ENCODE results near the gene NDUFAF8. TPM values are rescaled to one million over a fixed set of nuclear protein-coding genes. Genes with fewer than 3 reads are reported as not detected.

The NDUFAF8 gene
- total RNA-seq, 1 experiment from 2014 or later, result 54.1 TPM

DNA sequence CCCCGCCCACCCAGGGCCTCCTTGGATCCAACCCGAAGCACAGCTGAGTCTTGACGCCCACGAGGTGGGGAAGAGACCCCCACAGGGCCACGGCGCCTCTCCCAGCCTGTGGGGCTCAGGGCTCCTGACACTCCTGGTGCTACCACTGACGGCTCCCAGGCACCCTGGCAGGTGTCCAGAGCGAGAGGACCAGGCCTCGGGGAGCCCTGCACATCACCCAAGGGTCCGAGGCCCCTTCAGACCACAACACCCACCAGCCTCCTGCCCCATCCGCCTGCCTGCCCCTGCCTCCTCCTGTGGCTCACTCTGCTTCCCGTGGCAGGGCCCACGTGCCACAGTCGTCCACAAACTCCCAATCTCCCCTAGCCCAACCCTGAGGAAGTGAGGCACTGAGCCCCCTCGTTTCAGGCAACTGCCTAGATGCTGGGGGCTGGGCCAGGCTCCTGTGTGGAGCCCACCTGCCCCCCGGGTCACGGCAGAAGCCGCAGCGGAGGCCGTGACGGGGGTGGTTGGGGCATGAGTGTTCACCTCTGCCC lies 44.8 kb upstream of the NDUFAF8 start:
- Mint-ChIP-seq H3K9me3 (ENCODE audit: low read depth, unreplicated experiment) (no peaks in the 10 kb centered on the region), H3K27me3 (ENCODE audit: unreplicated experiment) (no peaks in the 10 kb centered on the region), H3K27ac (ENCODE audit: unreplicated experiment) (no peak overlapping the region), H3K4me3 (ENCODE audit: low read depth, unreplicated experiment) (no peak overlapping the region), H3K36me3 (ENCODE audit: insufficient read depth, unreplicated experiment) (peaks cover 4% of the 10 kb centered on the region), H3K4me1 (ENCODE audit: low read depth, unreplicated experiment) (no peaks in the 10 kb centered on the region)
- intact Hi-C loops (cut with micrococcal nuclease; ENCODE audit: unreplicated experiment), result no loop called here
- BruUV-seq (replicated peaks), result no TSS peak
- no peak for DNase-seq
- CTCF ChIA-PET, result no interaction called here
- TF ChIP-seq, protein P1, sequence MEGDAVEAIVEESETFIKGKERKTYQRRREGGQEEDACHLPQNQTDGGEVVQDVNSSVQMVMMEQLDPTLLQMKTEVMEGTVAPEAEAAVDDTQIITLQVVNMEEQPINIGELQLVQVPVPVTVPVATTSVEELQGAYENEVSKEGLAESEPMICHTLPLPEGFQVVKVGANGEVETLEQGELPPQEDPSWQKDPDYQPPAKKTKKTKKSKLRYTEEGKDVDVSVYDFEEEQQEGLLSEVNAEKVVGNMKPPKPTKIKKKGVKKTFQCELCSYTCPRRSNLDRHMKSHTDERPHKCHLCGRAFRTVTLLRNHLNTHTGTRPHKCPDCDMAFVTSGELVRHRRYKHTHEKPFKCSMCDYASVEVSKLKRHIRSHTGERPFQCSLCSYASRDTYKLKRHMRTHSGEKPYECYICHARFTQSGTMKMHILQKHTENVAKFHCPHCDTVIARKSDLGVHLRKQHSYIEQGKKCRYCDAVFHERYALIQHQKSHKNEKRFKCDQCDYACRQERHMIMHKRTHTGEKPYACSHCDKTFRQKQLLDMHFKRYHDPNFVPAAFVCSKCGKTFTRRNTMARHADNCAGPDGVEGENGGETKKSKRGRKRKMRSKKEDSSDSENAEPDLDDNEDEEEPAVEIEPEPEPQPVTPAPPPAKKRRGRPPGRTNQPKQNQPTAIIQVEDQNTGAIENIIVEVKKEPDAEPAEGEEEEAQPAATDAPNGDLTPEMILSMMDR (IDR thresholded peaks at IDR 0.05; ENCODE audit: unreplicated experiment), result no peak

DNA sequence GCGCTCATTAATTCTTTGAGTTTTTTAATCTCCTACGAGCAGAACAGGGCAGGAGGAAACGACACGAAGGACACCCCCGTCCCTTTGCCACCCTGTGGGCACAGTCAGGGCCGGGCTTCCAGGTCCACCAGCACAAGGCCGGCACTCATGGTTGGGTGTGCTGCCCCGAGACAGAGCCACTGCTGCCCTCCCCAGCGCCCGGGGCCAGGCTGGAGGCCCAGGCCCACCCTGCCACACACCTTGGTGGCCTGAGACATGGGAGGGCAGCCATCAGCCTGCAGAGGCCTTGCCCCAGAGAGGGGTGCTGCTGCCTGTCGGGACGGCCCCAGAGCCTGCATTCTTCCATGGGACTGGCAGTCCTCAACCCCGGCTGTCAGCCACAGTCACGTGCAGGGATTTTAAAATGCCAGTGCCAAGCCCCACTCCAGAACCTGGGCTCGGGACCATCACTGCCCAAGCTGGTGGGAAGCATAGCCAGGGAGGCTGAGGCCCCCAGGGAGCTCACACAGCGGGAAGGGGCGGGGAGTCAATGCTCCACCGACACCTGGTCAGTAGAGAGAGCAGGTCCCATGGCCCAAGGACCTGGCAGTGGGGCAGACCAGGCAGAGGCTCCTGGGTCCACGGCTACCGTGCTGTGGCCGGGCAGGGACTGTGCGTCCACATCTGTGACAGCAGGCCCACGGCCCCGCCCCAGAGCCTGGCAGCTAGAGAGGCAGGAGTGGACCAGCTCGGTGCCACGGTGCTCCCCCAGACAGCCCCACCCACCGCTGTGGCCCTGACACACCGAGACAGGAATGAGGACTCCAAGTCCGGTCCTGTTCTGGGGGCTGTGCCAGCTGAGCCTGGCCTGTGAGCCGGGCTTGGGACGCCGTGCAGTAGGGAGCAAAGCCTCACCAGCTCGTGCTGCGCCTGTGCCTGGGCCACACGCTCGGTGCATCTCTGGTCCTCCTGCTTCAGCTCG lies 43.9 kb upstream of the NDUFAF8 start:
- CTCF ChIA-PET, result interaction anchor here (0.5 to 0.7 kb wide), 3 partner anchors 10 to 1573 kb away, joined by 3 to 10 read pairs (median 5); no protein-coding TSS in a partner anchor
- H3K27me3 Mint-ChIP-seq (ENCODE audit: unreplicated experiment), result no peaks in the 10 kb centered on the region
- intact Hi-C loops (cut with micrococcal nuclease; ENCODE audit: unreplicated experiment), result no loop called here
- no peaks in the 10 kb centered on the region for H3K9me3 Mint-ChIP-seq (ENCODE audit: low read depth, unreplicated experiment)
- H3K36me3 Mint-ChIP-seq (ENCODE audit: insufficient read depth, unreplicated experiment), result peaks cover 4% of the 10 kb centered on the region
- TF ChIP-seq, protein P1 (IDR thresholded peaks at IDR 0.05; ENCODE audit: unreplicated experiment), result no peak
- DNase-seq, result no peak
- no peaks in the 10 kb centered on the region for H3K4me1 Mint-ChIP-seq (ENCODE audit: low read depth, unreplicated experiment)
- H3K27ac Mint-ChIP-seq (ENCODE audit: unreplicated experiment), result no peak overlapping the region
- H3K4me3 Mint-ChIP-seq (ENCODE audit: low read depth, unreplicated experiment), result no peak overlapping the region
- BruUV-seq (replicated peaks), result no TSS peak

DNA sequence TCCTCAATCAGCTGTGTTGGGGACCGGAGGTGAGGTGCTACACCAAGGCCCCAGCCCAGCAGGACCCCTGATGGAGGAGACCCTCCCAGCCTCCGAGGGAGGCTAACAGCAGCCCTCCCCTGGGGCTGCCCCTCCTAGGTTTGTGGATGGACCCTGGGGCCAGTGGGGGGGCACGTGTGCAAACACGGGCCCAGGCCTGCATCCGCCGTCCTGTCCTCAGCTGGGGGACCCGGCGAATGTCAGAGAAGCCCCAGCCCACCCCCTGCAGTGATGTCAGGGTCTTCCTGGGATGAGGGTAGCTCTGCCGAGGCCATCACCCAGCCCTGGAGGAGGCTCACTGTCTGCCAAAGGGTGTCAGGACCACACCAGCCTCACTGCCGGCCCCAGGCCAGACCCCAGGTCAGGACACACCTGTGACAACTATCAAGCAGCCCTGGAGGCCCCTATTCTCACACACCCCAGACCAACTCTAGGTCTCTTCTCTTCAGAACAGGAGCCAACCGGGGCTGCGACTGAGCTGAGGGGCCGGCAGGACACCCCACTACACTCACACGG lies 43.1 kb upstream of the NDUFAF8 start:
- peaks cover 3% of the 10 kb centered on the region for H3K36me3 Mint-ChIP-seq (ENCODE audit: insufficient read depth, unreplicated experiment)
- H3K27ac Mint-ChIP-seq (ENCODE audit: unreplicated experiment), result no peak overlapping the region
- H3K27me3 Mint-ChIP-seq (ENCODE audit: unreplicated experiment), result no peaks in the 10 kb centered on the region
- H3K4me1 Mint-ChIP-seq (ENCODE audit: low read depth, unreplicated experiment), result no peaks in the 10 kb centered on the region
- intact Hi-C loops (cut with micrococcal nuclease; ENCODE audit: unreplicated experiment), result no loop called here
- TF ChIP-seq, protein P1 (IDR thresholded peaks at IDR 0.05; ENCODE audit: unreplicated experiment), result no peak
- no peak for DNase-seq
- no peak overlapping the region for H3K4me3 Mint-ChIP-seq (ENCODE audit: low read depth, unreplicated experiment)
- CTCF ChIA-PET, result interaction anchor here (0.6 to 0.7 kb wide), 3 partner anchors 10 to 251 kb away, joined by 3 to 10 read pairs (median 3); no protein-coding TSS in a partner anchor
- BruUV-seq (replicated peaks), result no TSS peak
- no peaks in the 10 kb centered on the region for H3K9me3 Mint-ChIP-seq (ENCODE audit: low read depth, unreplicated experiment)

DNA sequence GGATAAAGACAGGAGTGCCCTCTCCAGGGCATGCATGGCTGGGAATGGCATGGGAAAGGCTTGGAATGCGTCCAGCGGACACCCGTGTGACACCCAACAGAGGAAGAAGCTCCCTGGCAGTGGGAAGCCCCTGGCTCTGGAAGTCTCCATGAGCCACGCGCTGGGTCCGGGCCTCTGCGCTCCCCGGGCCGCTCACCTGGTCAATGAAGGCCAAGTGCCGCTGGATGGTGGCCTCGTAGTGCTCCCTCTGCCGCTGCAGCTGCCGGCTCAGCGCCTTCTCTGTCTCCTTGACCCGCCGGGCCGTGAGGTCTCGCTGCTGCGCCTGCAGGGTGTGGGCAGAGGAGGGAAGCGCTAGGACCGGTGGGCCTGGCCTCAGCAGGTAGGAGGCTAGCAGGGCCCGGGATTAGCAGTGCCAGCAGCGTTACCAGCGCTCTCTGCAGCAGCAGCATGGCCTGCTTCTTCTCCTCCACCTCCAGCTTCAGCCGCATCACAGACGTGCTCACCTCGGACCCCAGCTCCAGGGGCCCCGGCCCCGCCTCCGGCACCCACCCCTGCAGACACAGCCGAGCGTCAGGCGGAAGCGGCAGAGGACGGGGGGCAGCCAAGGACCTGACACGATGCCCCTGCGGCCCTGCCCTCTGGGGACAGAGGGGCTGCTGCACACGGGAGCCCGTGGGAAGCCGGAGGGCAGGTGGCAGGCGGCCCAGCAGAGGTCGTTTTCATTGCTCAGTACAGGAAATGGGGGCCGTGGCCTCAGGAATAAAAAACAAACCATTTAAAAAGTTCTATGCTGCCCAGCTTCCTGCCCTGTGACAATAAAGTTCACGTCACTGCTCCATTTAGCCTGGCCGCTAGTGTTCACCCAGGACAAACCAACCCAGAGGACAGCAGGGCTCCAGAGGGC lies 42.4 kb upstream of the NDUFAF8 start:
- Mint-ChIP-seq H3K27ac (ENCODE audit: unreplicated experiment) (no peak overlapping the region), H3K4me1 (ENCODE audit: low read depth, unreplicated experiment) (no peaks in the 10 kb centered on the region), H3K27me3 (ENCODE audit: unreplicated experiment) (no peaks in the 10 kb centered on the region), H3K36me3 (ENCODE audit: insufficient read depth, unreplicated experiment) (no peaks in the 10 kb centered on the region), H3K4me3 (ENCODE audit: low read depth, unreplicated experiment) (no peak overlapping the region), H3K9me3 (ENCODE audit: low read depth, unreplicated experiment) (no peaks in the 10 kb centered on the region)
- DNase-seq, result no peak
- no TSS peak for BruUV-seq (replicated peaks)
- CTCF ChIA-PET, result interaction anchor here (0.7 kb wide), 1 partner anchor 250 kb away, joined by 3 read pairs; no protein-coding TSS in a partner anchor
- TF ChIP-seq, protein P1 (IDR thresholded peaks at IDR 0.05; ENCODE audit: unreplicated experiment), result no peak
- intact Hi-C loops (cut with micrococcal nuclease; ENCODE audit: unreplicated experiment), result no loop called here

Data from Calu3 (cell line).